ENCODE measurements around the gene DIP2C.
"Not testable (repeated sequence)": the region's sequence is repeated elsewhere in the genome, so short reads cannot be mapped to it uniquely, and the experiment has no call there.

The DIP2C gene

DNA sequence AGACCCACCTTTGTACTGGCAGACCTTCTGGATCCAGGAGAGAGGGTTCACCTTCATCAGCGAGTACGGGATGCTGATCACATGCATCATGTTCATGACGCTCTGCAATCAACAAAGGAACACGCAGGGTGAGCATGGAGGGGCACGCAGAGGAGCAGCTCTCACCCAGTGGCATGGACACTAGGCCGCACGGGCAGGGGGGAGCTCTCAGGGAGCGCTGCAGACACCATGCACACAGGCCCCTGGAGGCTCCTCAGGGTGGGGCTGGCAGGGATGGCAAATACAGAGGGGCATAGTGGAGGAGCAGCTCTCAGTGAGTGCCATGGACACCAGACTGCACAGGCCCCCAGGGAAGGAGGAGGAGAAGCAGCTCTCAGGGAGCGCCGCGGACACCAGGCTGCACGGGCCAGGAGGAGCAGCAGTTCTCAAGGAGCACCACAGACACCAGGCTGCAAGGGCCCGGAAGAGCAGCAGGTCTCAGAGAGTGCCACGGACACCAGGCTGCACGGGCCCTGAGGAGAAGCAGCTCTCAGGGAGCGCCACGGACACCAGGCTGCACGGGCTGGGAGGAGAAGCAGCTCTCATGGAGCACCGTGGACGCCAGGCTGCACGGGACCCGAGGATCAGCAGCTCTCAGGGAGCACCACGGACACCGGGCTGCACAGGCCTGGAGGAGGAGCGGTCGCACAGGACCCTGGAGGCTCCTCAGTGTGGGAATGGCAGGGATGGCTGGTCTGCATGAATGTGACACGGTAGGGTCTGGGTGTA lies 304.7 kb downstream of the DIP2C start:
- DNase-seq, result no peak

DNA sequence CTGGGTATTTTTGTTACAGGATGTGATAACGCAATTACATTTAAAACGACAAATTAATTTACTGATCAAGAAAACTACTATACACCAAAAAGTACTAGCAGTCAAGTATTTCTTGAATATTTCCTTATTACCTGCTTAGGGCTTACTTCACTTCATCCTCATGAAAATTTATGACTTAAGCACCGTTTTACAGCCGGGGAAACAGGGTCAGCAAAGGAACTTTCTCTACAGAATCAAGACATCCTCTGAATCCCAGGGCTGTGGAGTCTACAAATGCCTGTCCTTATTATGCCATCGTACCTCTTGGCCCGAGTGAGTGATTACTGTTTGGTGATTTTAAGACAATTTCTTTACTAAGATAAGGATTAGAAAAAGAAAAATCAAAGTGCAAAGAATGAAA lies 305.9 kb downstream of the DIP2C start:
- no peak for DNase-seq

DNA sequence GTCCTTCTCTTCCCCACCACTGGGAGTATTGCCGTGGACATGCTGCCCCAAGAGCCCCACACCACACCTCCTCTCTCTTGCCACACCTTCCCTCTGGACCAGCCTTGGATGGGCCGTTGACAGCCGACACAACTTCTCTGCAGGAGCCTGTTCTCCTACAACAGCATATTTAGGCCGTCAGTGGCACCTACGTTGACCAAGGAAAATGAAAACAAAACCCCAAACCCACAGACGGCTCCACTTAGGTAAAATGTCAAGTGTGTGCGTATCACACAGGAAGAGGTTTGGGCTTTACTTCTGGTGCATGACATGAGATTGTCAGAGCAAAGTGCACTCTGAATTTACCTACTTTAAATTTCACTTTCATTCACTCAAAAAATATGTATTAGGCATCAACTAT lies 307.7 kb downstream of the DIP2C start:
- no peak for DNase-seq

DNA sequence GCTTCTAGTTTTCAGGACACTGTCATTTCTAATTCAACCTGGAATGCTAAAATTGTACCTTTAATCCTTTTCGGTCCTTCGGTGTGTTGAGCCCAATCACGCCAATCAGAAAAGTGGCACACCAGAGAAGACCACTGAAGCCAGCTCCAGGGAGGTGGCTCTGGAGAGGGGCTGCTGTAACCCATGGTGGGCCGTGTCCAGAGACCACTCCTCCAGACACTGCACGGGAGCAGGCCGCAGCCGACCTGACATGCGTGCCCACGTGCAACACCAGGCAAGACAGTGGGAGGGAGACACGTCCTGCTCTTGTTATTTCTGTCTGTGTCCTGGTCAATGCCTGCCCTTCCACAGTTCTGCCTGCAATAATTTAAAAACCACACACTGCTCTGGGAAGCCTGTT lies 308.1 kb downstream of the DIP2C start:
- DNase-seq, result no peak

DNA sequence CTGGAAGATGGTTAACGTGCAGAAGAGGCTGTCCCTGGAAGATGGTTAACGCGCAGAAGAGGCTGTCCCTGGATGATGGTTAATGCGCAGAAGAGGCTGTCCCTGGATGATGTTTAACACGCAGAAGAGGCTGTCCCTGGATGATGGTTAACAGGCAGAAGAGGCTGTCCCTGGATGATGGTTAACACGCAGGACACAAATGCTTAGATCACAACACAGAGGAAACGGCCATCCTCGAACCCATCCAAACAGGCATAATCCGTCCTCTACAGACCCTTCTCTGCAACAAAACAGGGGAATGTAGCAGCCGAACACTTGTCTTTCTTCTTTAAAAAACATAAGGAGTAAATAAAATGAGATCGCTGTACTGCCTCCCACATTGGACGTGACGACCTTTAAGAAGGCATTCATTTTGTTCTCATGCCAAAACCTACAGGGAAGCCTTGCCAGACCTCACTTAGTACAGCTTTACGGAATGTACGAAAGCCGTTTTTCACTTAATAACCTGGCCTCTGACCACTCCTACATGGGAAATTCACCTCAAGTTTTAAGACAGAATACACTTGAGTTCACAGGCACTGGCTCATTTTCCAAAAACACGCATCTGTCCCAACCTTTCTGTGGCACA lies 309.0 kb downstream of the DIP2C start:
- DNase-seq, result no peak

DNA sequence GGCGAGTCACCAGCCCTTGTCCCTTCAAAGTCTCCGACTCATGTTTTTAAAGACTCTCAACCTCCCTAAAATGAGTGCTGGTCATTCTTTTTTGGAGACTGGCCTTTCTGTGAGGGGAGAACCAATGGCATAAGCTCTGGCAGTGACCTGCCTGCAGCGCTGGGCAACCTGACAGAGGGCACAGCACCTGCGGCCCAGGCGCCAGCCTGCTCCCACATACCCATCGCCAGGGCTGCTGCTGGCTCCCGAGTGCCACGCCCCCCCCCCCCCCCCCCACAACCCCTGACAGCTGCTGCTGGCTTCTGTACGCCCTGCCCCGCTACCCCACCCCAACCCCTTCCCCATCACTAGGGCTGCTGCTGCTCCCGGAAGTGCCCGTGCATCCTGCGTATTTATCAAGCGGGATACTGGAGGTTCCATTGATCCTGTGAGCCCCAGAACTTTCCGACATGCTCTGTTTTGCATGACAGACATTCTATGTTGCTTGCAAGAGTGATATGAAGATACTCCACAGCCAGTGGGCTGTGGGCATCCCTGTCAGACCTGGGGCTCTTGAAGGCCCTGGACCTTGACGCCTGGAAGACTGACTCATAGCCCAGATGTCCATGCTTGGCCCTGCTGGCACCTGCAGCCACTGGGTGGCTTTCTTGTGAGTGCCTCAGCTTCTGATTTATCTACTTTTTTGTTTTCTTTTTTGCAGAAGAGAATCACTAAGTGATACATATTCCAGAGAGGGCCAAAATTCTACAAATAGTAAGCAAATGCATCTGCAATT lies 310.4 kb downstream of the DIP2C start:
- DNase-seq, result no peak

DNA sequence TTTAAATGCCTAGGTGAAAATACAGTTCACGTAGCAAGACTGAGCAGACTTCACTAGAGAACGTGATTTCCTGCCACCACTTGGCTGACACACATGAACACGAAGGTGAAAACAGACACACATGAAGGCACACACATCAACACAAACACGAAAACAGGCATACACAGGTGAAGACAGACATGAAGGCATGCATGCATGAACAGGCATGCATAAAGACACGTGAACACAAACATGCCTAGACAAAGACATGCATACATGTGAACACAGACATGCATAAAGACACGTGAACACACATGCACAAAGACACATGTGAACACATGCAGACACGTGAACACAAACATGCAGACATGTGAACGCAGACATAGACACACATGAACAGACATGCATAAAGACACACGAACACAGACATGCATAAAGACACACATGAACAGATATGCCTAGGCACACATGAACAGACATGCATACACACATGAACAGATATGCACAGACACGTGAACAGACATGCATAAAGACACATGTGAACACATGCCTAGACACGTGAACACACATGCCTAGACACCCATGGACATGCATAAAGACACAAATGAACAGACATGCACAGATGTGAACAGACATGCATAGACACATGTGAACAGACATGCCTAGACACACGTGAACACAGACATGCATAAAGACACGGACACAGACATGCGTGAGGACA lies 311.1 kb downstream of the DIP2C start:
- DNase-seq, result no peak

DNA sequence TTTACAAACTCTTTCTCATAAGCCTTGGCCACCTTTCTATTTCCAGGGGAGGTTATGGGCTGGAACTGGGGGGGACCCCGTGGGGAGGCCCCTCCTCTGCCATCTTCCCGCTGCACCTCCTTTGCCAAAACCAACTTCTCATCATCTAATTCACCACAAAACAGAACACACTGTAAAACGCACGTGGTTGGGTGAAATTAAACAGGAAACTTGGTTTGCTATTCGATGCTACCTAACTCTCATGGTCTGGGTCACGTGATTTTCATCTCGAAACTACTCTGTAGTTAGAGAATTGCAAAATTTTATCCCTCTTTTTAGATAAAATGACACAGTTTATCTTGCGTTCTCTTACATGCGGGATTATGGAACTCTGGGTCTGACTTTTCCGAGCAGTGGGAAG lies 312.2 kb downstream of the DIP2C start:
- DNase-seq, result no peak

DNA sequence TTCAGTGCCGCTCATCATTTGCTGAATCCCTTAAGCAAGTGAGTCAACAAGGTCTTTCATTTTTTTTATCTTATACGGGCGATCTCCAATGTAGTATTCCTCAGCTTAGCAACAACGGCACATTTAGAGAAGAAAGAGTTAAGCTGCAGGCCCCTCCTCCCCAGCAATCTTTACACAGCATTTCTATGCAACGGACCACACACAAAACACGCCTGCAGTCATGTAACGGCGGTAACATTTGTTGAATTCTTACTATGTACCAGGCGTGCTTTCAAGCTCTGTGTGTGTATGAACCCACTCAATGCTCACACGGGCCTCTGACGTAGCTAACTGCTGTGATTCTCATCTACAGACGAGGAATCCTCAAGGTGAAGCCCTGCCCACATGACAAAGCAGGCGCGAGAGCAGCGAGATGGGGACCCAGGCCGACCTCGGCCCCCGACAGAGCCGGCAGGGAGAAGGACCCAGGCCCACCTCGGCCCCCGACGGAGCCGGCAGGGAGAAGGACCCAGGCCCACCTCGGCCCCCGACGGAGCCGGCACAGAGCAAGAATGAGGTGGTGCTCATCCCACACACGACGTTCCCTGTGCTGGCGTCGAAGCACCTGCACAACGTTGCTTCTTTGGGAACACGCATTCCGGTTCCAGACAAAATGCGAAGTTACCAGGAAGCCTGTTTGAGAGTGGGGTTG lies 313.5 kb downstream of the DIP2C start:
- DNase-seq, result no peak

DNA sequence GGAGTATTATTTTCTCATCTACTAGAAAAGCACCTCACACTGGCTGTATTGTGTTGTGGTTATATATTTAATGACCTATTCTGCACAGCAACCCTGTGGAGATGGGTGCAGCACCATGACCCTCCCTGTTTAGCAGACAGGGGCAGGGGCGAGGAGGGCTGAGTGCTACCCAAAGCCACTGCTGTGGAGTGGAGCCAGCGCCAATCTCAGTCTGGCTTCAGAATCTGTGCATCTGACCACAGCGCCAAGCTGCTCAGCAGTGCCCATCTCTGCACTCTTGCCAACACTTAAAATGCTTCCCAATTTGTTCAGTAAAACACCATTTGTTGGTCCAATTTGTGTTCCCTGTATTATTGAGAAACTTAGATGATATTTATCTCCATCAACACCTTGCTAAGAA lies 315.1 kb downstream of the DIP2C start:
- no peak for DNase-seq

DNA sequence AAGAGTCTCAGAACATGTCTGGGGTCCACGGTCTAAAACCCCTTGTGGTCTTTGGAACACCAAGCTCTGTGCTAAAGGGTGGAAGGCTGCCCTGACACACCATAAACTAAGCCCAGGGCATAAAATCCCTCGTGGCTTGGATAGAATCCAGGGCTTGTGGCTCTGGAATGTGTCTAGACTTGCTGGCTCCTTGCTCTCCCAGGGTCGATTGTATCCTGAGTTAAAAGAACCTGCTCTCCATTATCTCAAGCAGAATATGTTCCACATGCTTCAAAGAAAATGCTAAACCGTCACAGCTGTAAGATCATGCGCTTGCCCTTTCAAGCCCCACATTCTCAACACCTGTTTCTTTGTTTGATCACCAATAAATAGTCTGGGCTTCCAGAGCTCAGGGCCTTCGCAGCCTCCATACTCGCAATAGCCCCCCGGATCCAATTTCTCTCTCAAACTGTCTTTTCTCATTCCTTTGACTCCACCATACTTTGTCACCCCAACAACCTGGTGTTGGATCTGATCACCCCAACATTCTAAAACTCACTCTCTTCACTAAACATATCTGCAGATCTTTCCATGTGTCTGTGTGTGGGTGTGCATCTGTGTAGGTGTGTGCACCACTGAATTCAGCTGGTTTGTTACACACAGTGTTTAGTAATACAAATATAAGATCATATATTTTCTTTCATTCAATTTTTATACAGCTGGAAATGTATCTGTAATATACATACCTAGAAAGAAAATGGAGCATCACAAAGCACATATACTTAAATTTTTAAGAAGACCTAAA lies 315.8 kb downstream of the DIP2C start:
- DNase-seq, result no peak

DNA sequence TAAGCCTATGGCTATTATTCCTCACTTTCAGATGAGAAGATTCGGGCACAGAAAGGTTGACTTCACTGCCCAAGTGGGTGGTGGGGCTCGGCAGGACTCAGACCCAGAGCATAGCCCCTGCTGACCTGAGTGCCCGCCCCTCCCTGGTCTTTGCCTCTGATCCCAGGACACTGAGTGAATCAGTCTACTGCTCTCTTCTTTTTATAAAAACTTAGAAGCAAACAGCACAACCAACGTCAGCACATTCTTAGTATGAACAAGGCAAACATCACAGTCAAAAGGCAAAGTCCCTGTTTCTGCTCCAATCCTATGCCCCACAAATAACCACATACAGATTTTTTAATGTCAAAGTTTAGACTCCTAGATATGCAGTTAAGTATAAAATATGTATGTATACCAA lies 316.5 kb downstream of the DIP2C start:
- DNase-seq, result no peak

DNA sequence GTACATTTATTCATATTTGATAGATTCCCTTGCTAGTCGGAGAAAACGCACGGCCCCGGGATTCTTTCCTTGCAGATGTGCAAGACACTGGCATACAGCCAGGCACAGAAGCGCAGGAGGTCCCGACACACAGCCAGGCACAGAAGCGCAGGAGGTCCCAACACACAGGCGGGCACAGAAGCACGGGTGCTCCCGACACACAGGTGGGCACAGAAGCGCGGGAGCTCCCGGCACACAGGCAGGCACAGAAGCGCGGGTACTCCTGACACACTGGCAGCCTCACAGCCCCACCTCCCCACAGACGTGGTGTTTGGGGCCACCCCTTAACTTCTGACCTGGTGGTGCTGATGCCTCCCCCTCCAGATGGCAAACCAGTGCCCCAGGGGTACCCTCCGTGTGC lies 316.9 kb downstream of the DIP2C start:
- no peak for DNase-seq

DNA sequence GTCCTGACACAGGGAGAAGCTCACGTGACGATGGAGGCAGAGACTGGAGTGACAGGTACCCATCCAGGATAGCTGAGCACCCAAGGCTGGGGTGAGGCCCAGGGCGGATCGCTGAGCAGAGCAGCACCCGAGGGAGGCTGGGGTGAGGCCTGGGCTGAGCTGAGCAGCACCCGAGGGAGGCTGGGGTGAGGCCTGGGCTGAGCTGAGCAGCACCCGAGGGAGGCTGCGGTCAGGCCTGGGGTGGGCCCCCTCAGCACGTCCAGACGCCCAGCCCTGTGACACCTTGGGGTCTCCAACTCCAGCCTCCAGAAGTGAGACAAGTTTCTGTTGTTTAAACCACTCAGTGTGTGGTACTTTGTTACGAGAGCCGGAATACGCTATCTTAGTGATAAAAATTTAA lies 318.0 kb downstream of the DIP2C start:
- no peak for DNase-seq

DNA sequence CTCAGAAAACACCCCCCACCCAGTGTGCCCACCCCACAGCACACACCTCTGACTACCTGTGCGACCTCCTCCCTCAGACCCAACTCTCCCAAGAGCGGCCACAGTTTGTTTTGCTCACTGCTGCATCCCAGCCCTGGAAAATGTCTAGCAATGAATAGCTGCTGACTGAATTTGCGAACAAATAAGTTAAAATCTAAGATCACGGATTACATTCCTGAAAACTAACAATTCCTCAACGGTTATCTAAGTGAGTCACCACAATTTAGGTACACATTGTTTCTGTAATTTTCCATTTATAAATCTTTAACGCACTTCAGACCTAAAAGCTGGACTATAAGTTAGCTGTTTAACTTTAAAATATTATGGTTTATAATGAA lies 319.0 kb downstream of the DIP2C start:
- no peak for DNase-seq

DNA sequence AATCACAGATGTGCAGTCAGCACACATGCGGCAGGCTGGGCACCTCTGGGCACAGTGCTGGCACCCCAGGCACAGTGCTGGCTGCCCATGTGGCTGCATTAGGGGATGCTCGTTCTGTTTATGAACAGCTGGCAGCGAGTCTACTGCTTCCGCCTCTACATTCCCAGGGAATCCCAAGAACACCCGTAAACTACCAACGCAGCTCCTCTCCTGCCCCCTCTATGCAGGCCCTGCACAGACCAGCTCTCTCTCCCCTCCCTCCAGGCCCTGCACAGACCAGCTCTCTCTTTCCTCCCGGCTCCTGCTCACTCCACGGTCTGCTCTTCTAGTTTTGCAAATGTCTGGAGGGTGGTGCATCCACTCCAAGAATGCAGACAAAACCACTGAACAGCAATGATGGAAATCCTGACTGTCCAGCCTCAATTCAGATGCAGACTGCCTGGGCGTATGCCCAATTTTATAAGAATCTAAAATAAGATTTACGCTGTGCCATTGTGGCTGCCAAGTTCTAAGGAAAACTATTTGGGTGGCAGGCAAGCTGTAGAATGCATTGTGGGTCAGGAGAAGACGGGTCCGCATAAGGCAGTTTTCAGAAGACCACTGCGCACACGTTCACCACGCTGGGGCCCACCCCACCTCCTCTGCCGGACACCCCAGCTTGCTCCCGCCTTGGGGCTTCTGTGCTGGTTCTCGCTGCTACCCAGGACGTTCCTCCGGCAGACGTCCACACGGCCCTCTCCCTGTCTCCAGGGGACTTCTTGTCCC lies 319.6 kb downstream of the DIP2C start:
- DNase-seq, result no peak

DNA sequence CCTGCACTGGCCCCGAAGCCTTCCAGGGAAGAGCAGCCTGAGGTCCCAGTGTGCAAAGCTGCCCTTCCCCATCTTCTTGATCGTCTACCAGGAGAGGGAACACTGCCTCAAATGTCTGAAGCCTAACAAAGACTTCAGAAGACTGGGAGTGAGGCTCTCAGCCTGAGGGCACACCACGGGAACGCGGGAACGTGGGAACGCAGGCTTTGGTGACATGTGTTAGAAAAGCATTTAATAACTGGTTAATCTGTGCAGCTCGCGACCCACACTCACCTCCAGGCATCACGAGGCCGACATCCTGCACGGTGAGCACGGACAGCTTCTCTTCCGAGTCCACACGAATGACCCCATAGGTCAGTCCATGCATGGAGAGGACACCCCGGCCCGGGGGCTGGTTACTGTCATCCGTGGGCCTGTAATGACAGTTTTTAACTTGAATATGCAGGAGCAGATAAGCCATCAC lies 320.2 kb downstream of the DIP2C start:
- no peak for DNase-seq

DNA sequence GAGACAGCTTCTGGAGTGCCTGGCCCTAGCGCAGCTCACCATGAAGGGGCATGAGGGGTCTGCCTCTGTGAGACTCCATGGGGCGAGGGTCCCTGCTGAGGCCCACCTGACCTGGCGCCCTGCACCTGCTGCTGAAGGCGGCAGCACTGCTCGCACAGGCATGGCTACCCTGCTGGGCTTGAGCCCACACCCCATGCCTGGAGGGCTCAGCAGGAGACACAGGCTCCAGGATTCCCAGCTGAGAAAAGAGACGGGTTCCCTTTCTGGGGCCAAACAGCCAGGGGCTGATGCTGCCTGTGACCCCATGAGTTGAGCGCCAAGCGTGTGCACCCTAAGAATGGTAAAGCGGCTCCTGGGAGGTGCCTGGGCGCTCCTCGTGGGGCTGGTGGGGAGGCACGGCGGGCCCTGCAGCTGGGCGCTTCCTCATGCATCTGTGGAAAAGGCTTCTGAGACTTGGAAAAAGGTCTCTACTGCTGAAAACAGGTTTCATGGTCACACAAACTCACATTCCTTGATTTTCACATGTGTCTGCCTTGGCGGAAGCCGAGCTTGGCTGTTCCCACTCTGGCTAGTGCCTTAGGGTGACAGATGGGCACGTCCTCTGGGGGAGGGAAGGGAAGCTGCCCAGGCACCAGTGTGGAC lies 320.8 kb downstream of the DIP2C start:
- no peak for DNase-seq

DNA sequence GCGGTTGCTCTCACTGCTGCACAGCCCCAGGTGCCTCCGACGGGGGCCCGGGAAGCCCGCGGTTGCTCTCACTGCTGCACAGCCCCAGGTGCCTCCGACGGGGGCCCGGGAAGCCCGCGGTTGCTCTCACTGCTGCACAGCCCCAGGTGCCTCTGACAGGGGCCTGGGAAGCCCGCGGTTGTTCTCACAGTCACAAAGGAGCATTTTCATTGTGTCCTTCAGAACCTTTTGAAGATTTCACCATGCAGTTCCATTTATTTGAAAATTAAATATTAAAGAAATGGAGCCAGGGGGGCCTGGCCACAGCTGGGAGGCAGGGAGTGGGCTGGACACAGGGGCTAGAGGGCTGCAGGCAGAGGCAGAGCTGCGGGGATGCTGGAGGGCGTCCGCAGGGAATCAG lies 321.4 kb downstream of the DIP2C start:
- DNase-seq, result not testable (repeated sequence)

DNA sequence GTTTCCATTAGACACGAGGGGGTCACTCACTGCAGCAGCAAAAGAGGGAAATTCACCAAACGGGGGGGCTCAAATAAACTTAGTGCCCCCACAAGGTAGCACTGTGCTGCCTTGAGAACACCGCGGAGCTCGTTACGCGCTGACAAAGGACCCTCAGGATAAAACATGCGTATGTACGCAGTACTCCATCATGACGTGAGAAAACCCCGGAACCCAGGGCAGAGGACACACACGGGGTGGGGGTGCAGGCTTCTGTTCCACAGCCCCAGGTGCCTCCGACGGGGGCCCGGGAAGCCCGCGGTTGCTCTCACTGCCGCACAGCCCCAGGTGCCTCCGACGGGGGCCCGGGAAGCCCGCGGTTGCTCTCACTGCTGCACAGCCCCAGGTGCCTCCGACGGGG lies 321.8 kb downstream of the DIP2C start:
- DNase-seq, result no peak

DNA sequence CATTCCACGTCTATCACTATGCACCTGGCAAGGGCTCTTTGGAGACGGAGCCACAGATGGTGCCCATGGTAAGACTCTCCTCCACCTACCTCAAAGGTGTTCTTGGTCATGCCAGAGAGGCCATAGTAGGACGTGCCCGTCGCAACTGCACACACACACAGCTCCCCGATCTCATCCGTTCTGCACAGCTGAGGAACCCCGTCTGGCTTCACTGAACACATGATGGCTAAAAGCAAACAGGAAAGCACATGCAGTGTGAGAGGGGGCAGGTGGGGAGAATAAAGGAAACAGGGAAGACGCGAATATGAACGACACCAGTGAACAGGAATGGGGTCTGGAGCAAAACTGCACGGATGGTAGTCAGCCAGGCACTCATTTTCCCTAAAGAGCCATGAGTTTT lies 323.3 kb downstream of the DIP2C start:
- no peak for DNase-seq
